GM19395 (cell line): ENCODE measurements around the gene PDZD2.
"Not testable (repeated sequence)": the region's sequence is repeated elsewhere in the genome, so short reads cannot be mapped to it uniquely, and the experiment has no call there.

Source experiments
- ATAC-seq: cut with Tn5 transposase; IDR thresholded peaks from one replicate; pipeline ENCODE4 v1.9.1; 2021; ENCODE audit warnings: mild to moderate bottlenecking, moderate library complexity; ENCODE audit not compliant: unreplicated experiment

The PDZD2 gene

DNA sequence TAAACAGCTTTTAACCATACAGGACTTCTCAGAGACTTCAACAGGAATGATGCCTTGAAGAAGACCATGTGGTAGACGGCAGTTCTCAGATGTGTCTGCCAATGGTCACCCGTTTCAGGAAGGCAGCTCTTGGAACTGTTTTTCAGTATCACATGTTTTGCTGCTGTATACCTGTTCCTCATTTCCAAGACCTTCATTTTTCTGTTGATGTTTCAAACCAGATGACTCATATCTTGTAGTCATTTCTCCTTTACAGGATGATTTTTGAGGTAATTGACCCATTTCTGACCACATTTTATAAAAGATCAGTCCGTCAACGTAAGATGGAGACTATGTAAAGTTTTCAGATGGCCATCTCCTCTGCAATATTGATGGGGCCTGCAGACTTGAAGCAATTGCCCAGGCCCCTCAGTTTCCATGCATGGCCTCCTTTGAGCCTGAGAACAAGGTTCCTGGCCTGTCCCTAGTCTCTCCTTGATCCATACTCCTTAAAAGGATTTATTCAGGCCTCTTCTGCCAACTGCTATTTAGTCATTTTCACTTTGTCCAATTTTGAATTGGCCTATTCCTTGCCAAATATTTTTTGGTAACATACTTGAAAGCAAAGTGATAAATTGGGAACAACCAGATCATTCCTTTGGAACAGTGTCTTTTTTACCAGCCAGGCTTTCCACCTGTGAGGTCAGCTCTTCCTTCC lies 128.6 kb downstream of the PDZD2 start:
- ATAC-seq = peak; percentile 53

DNA sequence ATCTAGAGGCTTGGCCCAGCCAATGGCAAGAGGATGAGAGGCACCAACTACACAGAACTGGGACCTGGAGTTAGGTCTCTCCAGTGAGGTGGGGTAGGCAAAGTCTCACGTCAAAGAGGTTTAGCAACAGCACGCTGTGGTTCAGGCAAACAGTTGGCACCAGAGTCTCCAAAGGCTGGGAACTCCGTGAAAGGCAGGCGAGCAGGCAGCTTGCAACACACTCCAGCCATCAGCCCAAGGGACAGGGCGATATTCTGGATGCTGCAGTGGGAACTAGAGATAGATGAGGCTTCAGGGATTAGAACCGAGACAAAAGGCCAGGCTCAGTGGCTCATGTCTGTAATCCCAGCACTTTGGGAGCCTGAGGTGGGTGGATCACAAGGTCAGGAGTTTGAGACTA lies 129.1 kb downstream of the PDZD2 start:
- ATAC-seq = no peak

DNA sequence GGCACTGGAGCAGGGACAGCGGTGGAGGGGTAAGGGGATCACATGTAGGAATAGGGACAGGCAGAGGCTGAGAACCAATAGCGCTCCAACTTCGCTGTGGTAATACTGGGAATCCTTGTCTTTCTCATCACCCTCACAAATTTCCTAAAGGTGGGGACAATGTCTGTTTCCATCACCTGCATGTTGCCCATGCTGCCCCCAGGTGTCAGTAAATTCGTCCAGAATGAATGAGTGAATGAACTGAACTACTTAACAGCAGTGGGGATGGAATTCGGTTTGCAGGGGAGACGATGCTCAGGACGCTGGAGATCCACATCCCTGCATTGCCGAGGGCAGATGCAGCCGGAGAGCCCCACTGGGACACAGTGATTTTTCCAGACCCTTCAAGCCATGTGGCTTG lies 129.9 kb downstream of the PDZD2 start:
- no peak for ATAC-seq

DNA sequence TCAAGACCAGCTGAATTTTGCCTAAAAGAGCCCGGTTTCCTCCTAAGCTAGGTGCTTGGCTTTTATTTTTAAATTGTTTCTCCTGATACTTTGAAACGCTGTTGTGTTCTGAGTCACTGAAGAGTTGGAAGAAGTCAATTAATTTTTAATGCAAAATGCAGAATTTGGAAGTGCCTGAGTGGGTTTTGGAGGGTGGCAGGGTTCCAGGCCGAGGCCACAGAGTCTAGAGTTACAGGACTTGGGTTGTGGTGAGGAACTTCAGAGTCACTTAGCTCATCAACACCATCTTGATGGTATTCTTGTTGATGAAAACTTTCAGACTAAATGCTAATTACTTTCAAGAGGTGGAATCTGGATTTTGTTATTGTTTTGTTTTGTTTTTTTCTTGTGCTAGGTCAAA lies 130.6 kb downstream of the PDZD2 start:
- ATAC-seq = no peak

DNA sequence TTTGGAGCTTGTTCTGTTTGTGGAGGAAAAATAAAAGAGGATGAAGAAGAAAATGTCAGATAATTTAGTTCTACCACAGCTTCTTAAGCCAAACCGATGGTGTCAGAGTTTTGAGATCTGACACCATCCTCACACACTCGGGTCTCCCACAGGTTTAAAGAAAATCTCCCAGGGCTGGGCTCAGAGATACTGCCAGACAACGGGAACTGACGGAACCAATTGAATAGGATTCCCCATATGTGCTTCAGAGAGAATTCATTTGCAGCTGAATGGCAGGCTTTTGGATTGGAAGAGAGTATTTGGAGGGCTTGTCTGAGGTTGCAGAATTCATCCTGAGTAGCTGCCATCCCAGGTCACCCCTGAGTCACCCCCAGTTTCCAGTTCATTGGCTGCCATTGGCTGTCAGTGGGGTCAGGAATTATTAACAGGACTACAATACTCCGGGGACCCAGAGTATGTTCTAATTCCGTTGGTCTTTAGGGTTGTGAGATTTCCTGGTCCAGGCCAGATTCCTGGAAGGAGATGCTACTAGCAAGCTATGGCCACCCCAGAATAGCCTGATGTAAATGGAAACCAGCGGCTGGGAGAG lies 131.3 kb downstream of the PDZD2 start:
- ATAC-seq = no peak

DNA sequence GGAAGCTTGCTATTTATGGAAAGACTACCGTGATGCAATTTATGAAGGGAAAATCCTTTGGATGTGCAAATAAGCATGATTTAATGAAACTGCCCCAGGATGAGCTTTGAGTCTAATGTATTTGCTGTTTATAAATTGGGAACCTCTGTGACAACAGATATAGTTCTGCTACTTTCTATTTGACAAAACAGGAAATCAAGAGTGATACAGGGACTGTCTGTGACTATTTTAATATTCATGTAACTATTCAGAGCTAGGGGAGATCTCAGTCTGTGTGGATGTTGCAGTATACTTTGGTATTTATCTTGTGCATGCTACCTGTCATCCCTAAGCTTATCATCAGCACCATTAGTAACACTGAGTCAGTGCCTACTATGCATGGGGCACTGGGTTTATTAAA lies 132.1 kb downstream of the PDZD2 start:
- peak; percentile 90 for ATAC-seq

DNA sequence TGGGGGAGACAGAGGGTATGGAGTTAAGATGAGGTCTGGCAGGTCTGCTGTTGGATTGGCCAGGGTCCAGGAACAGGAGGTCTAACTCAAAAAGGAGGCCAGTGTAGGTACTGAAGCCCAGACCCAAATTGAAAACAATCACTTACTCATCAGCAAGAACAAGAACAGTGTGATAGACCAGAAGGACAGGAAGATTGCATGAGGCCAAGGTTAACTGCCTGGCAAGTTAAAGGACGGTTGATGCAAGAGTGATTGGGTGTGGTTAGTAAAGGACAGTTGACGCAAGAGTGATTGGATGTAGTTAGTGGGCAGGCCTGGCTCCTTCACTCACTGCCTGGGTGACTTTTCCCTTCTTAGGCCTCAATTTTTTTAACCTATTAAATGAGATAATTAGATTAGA lies 132.6 kb downstream of the PDZD2 start:
- peak; percentile 15 for ATAC-seq

DNA sequence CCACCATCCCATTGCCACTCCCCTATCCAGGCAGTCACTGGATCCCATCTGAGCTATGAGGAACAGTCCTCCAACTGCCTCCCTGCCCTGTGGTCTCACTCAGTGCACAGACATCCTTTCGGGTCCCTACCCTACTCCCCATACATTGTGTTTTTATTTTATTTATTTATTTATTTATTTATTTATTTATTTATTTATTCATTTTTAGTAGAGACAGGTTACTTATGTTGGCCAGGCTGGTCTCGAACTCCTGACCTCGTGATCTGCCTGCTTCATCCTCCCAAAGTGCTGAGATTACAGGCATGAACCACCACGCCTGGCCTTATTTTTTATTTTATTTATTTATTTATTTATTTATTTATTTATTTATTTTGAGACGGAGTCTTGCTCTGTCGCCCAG lies 137.4 kb downstream of the PDZD2 start:
- not testable (repeated sequence) for ATAC-seq

DNA sequence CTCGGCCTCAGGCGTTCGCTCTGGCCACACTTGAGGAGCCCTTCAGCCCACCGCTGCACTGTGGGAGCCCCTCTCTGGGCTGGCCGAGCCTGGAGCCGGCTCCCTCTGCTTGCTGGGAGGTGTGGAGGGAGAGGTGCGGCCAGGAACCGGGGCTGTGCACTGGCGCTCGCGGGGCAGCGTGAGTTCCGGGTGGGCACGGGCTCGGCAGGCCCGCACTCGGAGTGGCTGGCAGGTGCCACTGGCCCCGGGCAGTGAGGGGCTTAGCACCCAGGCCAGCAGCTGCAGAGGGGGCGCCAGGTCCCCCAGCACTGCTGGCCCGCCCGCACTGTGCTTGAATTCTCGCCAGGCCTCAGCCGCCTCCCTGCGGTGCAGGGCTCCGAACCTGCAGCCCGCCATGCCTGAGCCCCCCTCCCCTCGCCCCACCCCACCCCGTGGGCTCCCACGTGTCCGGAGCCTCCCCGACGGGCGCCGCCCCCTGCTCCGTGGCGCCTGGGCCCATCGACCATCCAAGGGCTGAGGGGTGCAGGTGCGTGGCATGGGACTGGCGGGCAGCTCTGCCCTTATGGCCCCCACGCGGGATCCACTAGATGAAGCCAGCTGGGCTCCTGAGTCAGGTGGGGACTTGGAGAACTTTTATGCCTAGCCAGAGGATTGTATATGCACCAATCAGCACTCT lies 138.2 kb downstream of the PDZD2 start:
- ATAC-seq = no peak

DNA sequence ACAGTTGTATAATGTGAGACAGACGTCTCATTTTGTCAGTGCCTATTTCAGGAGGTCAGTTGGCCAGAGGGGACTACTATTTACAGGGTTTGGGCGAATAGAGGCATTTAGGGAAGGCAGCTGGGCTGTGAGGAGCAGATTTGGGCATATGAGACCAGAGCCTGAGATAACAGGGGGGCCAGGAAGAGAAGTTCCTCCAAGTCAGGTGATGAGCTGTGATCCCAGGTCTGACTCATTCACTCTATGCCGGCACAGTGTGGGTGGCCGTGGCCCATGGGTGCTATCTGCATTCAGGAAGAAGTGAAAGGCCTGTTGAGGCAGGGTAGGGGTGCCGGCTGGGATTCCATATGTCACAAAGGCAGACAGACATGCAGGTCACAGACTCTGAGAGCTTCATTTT lies 142.8 kb downstream of the PDZD2 start:
- no peak for ATAC-seq

DNA sequence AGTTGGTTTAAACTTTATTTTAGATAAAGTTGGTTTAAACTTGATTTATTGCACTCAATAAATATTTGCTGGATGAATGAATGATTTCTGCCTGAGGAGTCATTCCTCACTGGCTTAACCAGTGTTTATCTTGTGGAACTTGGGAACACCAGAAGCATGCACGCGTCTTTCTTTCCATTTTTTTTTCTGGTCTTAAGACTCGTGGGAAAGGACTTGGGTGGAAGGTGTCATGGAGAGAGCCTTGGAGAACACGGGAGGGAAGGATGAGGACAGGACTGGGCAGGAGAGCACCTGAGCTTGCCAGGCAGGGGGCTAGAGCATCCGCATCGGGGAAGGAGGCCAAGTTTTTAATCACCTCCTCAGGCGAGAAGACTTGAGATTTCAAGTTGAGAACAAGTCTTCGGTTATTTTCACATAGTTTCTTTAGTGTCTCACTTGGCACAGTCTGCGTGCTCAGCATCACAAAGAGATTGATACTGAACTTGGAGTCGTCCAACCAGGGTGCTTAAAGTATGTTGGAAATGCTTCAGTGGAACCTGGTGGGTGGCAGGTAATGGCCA lies 144.2 kb downstream of the PDZD2 start:
- ATAC-seq = no peak

DNA sequence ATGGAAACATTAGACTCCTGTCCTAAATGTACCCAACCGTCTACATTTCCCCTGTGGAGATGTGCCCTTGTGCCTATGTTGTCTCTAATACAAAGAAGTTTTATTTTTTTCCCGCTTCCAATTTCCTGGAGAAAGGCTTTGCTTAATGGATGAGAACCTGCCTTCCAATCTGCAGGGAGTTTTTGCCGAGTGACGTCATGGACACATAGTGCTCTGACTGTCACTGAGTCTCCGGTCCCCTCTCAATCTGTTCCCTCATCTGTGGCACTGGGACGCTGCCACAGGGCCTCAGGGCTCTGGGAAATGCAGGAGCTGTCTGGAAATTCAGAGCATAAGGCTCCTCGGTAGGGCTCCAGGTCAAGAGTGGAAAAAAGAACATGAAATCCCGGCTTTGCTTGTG lies 144.8 kb downstream of the PDZD2 start:
- ATAC-seq = no peak

DNA sequence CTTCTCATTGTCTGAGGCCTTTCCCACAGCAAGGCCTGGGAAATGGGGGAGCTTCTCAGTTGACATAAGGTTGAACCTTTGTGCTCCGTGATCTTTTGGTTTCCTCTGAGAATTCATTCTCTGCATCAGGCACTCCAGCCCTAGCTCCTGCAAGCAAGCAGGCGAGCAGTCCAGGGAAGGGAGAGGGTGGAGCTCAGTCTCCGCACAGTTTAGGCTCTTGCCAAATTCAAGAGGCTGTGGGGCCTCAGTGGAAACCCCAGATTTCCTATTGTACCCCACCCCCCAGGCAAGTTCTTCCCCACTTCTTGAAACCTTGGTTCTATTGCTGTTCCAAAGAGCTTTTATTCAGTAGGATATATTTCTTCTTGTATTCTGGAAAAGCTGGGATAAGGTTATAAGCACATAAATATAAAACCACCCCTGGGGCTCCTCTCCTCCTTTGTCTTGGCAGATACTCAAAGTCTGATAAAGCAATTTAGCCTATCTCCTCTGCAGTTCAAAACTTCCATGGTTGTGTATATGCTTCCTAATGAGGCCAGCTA lies 147.2 kb downstream of the PDZD2 start:
- ATAC-seq = no peak

DNA sequence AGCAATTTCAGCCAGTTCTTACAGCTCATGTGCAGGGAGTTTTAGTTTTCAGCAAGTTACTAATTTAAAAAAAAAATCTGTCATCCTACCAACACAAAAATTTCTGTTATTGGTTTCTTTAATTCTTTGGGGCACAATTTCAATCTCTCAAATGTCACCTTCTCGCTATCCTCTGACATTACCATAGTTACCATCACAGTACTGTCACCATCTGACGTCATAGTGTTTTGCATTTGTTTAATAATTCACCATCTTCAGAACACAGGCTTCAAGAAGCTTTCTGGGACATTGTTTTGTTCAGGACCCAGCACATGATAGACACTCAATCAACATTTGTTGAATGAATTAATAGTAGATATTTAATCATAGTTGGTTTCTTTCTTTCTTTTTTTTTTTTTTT lies 155.1 kb downstream of the PDZD2 start:
- ATAC-seq = no peak

DNA sequence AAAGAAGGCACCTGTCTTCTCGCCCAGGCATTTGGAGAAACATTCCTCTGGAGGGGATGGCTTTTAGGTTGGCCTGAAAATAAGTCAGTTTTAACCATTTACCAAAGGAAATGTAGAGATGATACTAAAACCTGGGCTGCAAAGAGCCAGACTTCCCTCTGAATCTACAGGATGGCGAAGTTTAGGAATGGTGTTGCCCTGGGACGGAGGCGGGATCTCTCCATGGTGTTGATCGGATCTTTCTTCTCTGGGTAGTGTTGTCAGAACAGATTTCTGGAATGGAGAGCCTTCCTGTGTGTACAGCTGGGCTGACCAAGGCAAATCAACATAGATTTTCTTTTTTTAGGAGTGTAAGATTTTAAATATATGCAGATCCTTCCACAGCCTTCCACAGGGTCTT lies 159.2 kb downstream of the PDZD2 start:
- no peak for ATAC-seq

DNA sequence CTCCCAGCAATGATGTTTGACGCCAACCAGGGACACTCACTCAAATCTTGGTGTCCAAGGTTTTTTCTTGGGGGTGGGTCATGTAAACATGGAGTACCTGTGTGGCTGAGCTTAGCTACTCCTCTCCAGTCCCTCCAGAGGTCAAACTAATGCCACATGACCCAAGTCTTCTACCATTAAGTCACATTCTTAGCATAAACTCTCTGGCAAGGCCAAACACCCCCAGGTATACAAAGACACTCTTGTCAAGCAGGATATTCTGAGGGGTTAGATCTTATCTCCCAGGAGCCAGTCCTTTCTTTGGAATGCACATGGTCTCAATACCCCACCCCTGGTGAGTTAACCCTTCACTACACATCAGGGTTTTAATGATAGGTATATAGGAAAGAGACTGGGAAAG lies 161.4 kb downstream of the PDZD2 start:
- ATAC-seq = no peak

DNA sequence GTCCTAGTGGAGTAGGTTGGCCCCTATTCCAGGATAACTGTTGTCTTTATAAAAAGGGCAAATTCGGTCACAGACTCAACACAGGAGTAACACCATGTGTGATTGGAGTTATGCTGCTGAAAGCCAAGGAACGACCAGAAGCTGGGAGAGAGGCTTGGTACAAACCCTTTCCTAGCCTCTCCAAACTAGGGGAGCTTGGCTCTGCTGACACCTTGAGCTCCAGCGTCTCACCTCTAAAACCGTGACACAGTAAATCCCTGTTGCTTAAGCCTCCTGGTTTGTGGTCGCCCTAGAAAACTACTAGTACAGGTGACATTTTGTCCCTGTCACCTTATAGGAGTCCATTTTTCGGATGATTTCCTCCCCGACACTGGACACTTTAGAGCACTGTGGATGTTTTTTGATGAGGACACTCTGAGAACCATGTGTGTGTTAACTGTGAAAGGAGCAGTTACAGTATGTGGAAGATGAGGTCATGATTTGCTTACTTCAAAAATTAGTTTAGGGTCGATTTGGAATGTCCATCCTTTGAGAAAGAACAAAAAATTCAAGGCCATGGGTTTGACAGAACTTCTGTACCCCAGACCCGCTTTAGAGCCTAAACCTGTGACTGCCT lies 167.0 kb downstream of the PDZD2 start:
- ATAC-seq = no peak

DNA sequence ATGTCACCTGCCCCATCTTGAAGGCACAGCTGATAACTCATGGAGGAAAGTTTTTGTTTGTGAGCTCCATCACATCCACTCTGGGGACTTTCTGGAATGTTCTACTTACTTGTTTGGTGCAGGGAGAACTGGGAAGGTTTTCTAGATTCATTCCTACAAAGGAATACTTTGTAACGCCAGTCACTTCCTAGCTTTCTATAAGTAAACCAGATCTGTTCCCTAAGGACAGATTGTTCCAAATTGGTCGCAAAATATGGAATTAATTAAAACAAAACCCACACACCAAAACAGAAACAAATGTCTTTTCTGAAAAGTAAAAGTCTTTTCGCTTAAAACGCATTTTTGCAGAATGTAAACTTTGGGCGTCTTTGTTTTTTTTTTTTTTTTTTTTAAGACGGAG lies 167.6 kb downstream of the PDZD2 start:
- no peak for ATAC-seq

DNA sequence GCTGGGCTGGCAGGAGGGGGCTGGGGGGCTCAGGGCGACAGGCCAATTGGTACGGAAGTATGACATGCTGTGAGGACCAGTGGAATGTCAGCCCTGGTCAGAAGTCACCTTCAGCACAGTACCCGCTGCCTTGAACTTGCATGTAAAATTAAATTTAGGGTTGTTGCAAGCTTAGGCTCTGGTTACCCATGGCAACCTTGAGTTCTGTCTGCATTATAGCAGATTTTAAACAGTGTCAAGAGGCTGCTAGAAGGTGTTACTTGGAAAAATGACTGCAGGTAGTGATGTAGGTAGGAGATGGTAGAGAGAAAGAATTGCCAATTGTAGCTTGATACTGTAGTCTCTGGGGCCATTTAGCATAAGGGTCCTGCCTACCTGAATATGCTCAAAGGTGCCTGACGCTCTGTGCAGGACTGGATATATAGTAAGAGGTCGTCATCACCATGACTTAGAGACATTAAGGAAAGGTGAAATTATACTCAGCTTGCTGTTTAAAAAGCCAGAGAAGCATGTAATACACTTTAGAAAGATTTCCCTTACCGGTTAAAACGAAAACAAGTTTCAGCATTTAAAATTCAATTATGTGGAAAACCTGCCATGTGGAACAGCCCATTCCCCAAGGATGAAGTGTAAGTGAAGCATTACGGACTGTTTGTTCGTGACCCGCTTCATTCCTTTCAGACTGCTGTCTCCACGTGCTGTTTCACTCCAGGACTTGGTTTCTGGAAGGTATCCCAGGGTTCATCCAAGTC lies 169.0 kb downstream of the PDZD2 start:
- ATAC-seq = no peak

DNA sequence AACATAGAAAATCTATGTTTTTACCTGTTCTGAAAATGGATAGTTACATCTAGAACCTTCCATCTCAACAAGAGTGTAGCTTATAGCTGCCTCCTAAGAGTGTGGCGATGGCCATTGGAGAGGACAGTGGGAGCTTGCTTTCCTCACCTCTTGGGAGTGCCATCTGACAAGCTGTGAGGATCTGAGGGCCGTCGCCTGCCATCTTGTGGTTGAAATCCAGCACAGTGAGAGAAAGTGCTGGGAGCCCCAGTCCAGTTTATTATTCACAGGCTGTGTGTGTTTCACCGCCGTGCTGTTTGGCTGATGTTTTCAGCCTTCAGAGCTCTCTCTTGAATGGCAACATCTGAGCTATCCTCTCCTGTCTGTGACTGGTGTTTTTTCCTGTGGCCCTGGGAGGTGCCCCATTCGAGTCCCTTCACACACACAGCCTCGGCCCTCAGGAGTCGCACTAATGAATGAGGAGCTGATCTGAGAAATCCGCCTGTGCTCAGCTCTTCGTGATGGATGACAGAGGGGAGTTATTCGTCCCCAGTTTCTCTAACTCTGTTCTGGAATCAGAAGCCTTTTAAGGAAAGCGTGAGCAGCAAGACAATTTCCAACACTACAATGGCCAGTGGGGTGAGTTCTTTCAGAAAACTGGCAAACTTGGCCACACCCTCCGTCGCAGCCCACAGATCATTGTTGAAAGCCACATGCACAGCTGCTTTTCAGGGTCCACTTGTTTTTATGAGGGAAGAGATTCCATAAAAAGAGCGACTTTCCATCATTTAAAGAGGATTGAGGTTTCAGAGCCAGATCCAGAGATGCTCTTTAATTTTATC lies 170.3 kb downstream of the PDZD2 start:
- ATAC-seq = no peak
